Left colon (tissue), 2 donors: ENCODE measurements around the gene SCNN1A. TPM values are rescaled to one million over a fixed set of nuclear protein-coding genes. Genes with fewer than 3 reads are reported as not detected.
"Not testable (repeated sequence)": the region's sequence is repeated elsewhere in the genome, so short reads cannot be mapped to it uniquely, and the experiment has no call there.

Experiments
- ATAC-seq: fragments of 200-7000 bp; cut with Tn5 transposase; one replicate; pipeline ENCODE4 v1.9.1; 2020; ENCODE audit warnings: mild to moderate bottlenecking, moderate library complexity
- DNase-seq, 2 donors: peaks; one replicate each; pipeline ENCODE4 v3.0.0-alpha.2; 2020
- intact Hi-C, 2 donors: fragments of 100-400 bp; cut with DNase I in 1 of 2; cut with micrococcal nuclease in 1 of 2; formaldehyde crosslinking; loops; one replicate each; pipeline versions ENCODE4 v1.11.2 to v1.14.0; 2022; cut with DNase I, micrococcal nuclease
- total RNA-seq, 2 donors: library from RNA; stranded (reverse); fragmentation: NEBNext Ultra II Directional; extraction: Animal tissue kit (Norgen Biotek cat#: 25700); gene quantifications; one replicate each; pipeline ENCODE4 v1.2.1, GENCODE V29; 2021
- donor health status: DM: no; HTN: no; CAD: no.
- donor health status: DM: yes; HTN: yes; CAD: no.

The SCNN1A gene
- total RNA-seq, 2 donors from 2014 or later = 289 to 459 TPM

- intact Hi-C loops = no loop called here
- no peak for ATAC-seq
- DNase-seq = no peak
Measured at GRCh38 chr12:6355491-6356373, 19.6 kb downstream of the SCNN1A start.

GRCh38 chr12:6354495-6355393 lies 20.6 kb downstream of the SCNN1A start:
- intact Hi-C loops = no loop called here
- peak; percentile 70 for ATAC-seq
- DNase-seq = peak in 1 of 2 donors; percentile 21

DNA sequence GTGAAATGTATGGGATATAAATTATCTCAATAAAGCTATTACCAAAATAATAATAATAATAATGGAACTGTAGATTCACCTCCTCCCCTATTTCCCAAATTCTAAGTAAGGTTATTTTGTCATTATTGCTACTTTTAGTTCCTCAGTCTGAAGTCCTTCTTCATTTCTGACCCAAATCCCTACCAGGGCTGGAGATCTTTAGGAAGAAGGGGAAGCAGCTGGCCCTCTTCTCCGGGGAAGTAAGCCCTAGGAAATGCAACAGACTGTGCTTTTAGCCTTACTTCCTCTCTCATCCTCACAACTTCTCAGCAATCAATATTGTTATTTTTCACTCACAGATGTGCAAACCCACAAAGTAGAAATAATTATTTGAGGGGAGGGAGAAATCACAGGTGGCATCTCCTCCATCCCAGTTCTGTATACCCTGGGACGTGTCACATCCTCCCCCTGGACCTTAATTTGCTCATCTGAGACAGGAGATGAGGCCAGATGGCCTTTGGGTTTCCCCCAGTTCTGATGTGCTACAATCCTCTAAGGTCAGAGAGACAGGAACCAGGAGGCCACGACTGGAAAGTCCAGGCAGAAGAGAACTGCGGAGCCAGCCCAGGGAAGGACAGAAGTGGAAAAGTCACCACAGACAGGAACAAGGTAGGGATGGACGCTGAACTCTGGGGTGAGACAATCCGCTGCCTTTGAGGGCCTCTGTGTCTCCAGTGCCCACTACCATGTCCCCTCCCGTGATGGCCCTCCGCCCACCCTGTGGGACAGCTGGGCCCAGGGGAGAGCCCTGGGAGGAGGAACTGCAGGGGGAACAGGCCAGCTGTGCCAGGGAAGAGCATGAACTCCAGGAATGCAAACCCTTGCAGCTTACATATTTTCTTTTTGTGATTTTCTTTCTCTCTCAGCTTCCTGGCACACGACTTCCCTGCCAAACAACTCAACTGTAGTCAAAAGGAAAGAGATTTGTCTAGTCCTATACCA lies 22.9 kb downstream of the SCNN1A start:
- intact Hi-C loops = no loop called here
- ATAC-seq (no peak), DNase-seq (peak in 1 of 2 donors; percentile 6)

DNA sequence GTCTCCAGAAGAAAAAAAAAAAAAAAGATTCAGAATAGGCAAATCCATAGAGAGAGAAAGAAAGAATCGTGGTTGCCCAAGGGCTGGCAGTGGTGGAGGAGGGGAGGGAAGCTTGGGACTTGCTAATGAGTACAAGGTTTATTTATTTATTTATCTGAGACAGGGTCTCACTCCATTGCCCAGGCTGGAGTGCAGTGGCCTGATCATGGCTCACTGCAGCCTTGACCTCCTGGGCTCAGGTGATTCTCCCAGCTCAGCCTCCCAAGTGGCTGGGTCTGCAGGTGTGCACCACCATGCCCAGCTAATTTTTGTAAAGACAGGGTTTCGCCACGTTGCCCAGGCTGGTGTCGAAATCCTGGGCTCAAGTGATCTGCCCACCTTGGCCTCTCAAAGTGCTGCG lies 23.7 kb downstream of the SCNN1A start:
- ATAC-seq (no peak), DNase-seq (no peak)
- intact Hi-C loops = no loop called here

GRCh38 chr12:6347367-6348338 lies 27.7 kb downstream of the SCNN1A start:
- DNase-seq = no peak
- no peak for ATAC-seq
- intact Hi-C loops = no loop called here

- no peak for ATAC-seq
- DNase-seq = no peak
- intact Hi-C loops = no loop called here
Measured at GRCh38 chr12:6346942-6347341, 28.4 kb downstream of the SCNN1A start.

GRCh38 chr12:6346235-6346832 lies 29.0 kb downstream of the SCNN1A start:
- ATAC-seq (no peak), DNase-seq (no peak)
- intact Hi-C loops = no loop called here

- ATAC-seq = peak; percentile 16
- DNase-seq = no peak
- intact Hi-C loops = no loop called here
Measured at GRCh38 chr12:6345319-6346091, 29.9 kb downstream of the SCNN1A start.

GRCh38 chr12:6344101-6344660 lies 31.2 kb downstream of the SCNN1A start:
- intact Hi-C loops, ATAC-seq, DNase-seq: not testable (repeated sequence)

GRCh38 chr12:6343518-6343917 lies 31.8 kb downstream of the SCNN1A start:
- intact Hi-C loops = no loop called here
- ATAC-seq (no peak), DNase-seq (no peak)

DNA sequence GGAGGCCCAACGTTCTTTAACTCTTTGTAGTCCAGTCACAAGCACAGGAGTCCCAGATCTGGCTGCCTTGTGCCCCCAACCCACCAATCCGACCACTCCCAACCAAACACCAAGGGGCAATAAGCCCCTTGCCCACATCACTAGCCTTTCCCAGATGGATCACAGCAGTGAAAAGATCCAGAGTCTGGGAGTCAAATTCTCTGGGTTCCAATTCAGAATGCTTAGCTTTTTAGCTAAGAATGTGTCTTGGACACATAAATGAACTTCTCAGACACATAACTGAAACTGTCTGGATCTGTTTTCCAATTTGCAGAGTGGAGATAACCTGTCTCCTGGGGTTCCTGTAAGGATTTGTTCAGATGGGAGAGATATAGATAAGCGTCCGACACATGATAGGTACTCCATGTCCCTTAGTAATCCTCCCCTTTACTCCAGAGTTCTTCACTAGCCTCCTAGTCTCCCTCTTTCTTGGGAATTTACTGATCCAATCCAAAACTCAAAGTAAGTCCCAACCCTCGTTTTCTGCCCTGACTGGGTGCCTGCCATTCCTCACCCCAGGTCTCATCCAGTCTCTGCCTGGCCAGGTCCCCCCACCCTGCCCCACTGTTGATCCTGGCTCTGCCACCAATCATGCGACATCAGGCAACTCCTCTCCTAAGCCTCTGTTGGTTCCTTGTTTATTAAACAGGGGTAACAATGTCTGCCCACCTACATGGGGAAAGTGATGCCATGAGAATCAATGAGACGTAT lies 33.0 kb downstream of the SCNN1A start:
- DNase-seq (no peak), ATAC-seq (no peak)
- intact Hi-C loops = no loop called here

DNA sequence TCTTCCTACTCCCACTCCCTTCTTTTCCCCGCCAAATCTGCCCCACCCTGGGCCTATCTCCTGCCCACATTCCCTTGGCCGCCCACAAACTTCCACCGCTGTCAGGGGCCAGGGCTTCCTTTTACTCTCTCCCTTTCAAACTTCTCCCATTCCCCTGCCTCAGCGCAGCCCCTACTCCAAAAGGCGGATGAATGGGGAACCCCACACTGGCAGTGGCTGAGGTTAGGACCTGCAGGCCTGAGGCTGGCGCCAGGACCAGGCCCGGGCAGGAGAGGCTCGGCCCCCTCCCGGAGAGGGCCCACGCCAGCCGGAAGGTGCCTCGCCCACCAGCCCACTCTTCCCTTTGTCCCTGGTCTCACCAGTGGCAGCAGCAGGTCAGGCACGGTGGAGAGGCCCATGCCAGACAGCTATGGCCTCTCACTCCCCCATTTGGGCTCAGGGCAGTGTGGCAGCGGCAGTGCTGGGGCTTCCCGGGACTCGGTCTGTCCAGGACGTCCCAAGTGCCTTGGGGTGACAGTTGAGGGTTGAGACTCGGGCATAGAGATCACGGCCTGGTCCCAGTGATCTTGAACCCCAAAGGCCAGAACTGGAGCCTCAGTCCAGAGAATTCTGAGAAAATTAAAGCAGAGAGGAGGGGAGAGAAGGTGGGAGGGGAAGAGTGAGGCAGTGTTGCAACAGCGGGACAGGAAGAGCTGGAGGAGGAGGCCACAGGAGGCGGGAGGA lies 33.8 kb downstream of the SCNN1A start, which contains the start of gene TNFRSF1A:
TNFRSF1A (minus strand) TSS at position 660 of the 723 bp plus-strand sequence; CDS start at position 398, 262 bp downstream.
- ATAC-seq = peak; percentile 63
- intact Hi-C loops = no loop called here
- DNase-seq = peak; percentile 75 to 86

DNA sequence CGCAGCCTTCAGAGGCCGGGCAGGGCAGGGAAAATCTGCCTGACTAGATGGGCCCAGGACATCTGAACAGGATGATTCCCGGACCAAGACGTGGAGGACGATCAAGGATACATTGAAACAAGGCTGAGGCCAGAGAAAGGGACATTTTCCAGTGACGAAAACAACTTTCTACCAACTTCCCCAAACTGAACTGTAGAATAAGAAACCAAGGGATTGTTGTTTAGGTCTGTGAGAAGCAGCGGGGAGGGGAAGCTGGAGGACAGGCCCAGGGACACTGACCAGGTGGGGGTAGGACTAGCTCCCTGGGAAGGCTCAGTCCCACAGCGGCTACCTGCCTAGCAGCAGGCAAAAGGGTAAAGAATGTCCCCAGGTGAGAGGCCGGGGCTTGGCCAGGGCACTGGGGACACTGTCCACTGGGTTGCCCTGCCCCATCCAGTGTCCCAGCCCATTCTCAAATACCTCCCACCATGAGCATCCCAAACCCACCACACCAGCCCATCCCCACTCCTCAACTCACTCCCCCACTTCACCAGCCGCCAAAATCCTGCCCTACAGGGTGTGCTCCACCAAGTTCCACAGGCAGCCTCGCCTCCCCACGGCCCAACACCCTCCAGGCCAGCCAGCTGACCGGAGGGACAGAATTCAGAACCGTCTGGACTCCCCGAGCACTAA lies 34.5 kb downstream of the SCNN1A start:
- DNase-seq (no peak), ATAC-seq (peak; percentile 4)
- intact Hi-C loops = no loop called here

GRCh38 chr12:6340032-6340638 lies 35.2 kb downstream of the SCNN1A start:
- DNase-seq = peak in 1 of 2 donors; percentile 53
- ATAC-seq = peak; percentile 44
- intact Hi-C loops = no loop called here
